Coronary artery (tissue), 2 donors: ENCODE measurements around the gene G0S2.

Experiments
- DNase-seq: peaks from one replicate; pipeline ENCODE4 v3.0.0-alpha.2; 2017; ENCODE audit warnings: low spot score
- H3K27ac ChIP-seq, 2 donors: fragments of 200-600 bp; sonication (generic); one replicate each; pipeline ENCODE4 v1.5.1; 2016 to 2019
- H3K4me3 ChIP-seq: fragments of 200-600 bp; sonication (generic); 2 replicates; pipeline ENCODE4 v1.5.1; 2016; ENCODE audit warnings: mild to moderate bottlenecking, moderate library complexity
- CTCF ChIP-seq: fragments of 200-600 bp; sonication (generic); IDR thresholded peaks from one replicate; pipeline ENCODE4 v1.5.1; 2019; ENCODE audit warnings: antibody characterized with exemption

G0S2 gene

DNA sequence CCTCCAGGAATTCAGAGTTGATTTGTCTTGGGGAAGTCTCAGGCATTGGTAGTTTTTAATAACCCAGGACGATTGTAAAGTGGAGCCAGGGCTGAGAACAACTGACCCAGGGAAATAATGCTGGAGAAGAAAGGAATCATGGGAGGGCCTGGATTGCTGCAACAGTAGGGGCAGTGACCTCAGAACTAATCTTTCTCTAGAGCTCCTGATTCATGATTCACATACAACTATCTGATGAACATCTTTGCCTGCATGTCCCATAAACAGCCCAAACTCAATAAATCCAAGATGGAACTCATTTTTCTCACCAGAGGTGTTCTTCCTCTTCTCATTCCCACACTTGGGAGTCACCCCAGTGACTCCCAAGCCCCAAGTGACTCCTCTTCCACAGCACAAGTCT, 8.1 kb upstream of the G0S2 start:
- DNase-seq = no peak
- no peak for TF ChIP-seq CTCF
- Histone ChIP-seq H3K27ac (no peak overlapping the region), H3K4me3 (no peak overlapping the region)

DNA sequence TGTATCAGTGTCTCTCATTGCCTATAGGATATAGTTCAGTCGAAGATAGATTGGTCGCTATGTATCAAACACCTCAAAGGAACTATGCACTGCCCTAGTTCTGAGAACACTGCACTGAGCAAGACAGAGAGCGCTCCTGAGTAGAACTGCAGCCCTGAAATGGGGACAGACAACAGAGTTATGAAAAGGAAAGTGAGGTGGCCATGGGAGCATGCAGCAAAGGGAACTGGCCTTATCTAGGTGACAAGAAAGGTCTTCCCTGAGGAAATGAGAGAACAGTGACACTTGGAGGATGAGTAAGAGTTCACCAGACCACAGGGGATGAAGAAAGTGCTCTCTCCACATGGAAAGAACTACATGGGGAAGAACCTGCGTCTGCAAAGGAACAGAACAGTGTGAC, 7.5 kb upstream of the G0S2 start:
- no peak for DNase-seq
- Histone ChIP-seq H3K4me3 (no peak overlapping the region), H3K27ac (no peak overlapping the region)
- TF ChIP-seq CTCF = no peak

- DNase-seq = no peak
- Histone ChIP-seq H3K4me3 (no peak overlapping the region), H3K27ac (no peak overlapping the region)
- no peak for TF ChIP-seq CTCF
Observed at GRCh38 chr1:209670441-209671082, 4.7 kb upstream of the G0S2 start.

DNA sequence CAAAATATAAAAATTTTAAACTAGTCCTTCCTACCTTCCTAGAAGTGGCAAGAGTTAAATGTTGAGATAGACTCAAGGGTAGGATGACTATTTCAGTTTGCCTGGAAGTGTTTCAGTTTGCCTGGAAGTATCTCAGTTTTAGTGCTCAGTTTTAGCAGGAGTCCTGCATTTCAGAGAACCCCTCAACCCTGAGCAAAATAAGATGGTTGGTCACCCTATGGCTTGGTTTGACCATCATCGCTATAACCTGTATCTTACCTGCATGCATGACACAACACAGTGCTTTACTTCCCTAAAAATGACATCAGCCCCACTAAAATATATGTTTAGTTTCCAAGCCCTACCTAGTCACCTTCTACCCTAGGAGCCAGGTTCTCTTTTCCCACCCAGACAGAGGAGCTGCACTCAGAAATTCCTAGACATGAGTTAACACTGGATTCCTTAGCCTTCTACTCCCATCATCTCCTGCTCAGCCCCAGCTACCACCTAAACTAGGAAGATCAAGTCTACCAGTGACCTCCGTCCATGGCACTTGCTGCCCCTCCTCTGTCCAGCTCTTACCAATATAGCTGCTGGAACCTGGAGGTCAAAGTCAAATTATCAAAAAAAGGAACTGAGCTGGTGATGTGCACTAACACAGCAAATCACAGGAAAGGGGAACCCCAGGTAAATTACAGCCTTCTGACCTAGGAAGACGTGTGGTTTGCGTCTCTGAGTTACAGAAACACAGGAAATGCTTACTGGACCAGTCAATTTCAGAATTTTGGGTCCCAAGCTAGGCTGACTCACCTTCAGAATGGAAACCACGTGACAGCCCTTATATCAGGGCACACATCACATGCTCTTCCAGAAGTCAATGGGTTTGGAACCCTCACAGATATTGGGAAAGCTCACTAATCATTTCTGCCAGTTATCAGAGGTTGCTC, 2.2 kb upstream of the G0S2 start:
- H3K27ac ChIP-seq = peak overlapping the region in 1 of 2 donors; percentile 32
- no peak for TF ChIP-seq CTCF
- no peak overlapping the region for H3K4me3 ChIP-seq
- DNase-seq = no peak

DNA sequence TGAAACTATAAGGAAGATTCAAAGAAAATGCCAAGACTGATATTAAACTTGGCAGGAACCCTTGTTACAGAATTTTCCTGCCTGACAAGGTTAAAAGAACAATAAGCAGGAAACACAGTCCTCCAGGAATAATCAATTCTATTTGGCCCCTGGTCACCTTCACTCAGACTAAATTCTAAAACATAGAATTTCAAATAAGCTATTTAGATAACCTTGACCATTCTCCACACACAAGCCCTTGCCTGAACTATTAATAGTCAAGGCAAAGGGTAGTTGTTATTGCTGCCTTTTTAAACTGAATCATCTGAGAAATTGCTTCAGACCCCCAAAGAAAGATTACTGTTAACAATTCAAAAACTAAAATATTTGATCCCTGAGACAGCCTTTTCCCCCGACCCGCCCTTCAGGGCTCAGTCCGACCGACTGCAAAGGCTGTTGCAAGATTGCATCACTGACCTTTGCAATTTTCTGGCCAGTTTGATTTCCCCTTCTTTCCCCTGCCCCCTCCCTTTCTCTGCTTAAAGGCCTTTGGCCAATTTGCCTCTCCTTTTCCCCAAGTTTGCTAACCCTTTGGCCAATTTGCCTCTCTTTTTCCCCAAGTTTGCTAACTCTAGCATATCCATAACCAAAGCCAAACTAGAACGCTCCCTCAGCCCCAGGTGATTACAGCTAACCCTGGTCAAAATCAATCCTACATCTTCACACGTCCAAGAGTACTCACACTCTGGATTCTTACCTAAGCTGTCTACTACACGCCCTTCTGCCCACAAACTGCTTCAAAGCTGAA, 1.4 kb upstream of the G0S2 start:
- no peak overlapping the region for H3K4me3 ChIP-seq
- peak overlapping the region in 1 of 2 donors; percentile 32 for H3K27ac ChIP-seq
- DNase-seq = no peak
- TF ChIP-seq CTCF = no peak

- TF ChIP-seq CTCF = no peak
- H3K4me3 ChIP-seq = peak overlapping the region; percentile 68
- no peak for DNase-seq
Observed at GRCh38 chr1:209675565-209676154, 448 bp downstream of the G0S2 start.

More at GRCh38 chr1:209675565-209676154, 448 bp downstream of the G0S2 start:
- H3K27ac ChIP-seq = peak overlapping the region in 1 of 2 donors; percentile 32
